Smooth muscle cell (in vitro differentiated cells): ENCODE results near the gene LGI2. TPM values are rescaled to one million over a fixed set of nuclear protein-coding genes. Genes with fewer than 3 reads are reported as not detected.

ENCODE experiments used
- DNase-seq: peaks from one replicate; lab custom pipeline; 2025; ENCODE audit not compliant: unreplicated experiment; lab: John Stamatoyannopoulos, UW
- H2AFZ ChIP-seq: fragments of 200-600 bp; sonication (generic); 2 replicates; pipeline ENCODE4 v1.6.0; 2016; ENCODE audit warnings: antibody characterized with exemption, low read depth, mild to moderate bottlenecking
- H3F3A ChIP-seq: fragments of 200-600 bp; sonication (generic); 2 replicates; pipeline ENCODE4 v1.6.0; 2017; ENCODE audit warnings: antibody characterized with exemption, low read depth
- H3K27ac ChIP-seq: fragments of 200-600 bp; sonication (generic); 2 replicates; pipeline ENCODE4 v1.5.1; 2016; ENCODE audit warnings: low read depth, mild to moderate bottlenecking
- H3K27me3 ChIP-seq: fragments of 200-600 bp; sonication (generic); 2 replicates; pipeline ENCODE4 v1.6.1; 2016; ENCODE audit warnings: low read depth, mild to moderate bottlenecking
- H3K36me3 ChIP-seq: fragments of 200-600 bp; sonication (generic); 2 replicates; pipeline ENCODE4 v1.5.1; 2016; ENCODE audit warnings: low read depth
- H3K4me1 ChIP-seq: fragments of 200-600 bp; sonication (generic); 2 replicates; pipeline ENCODE4 v1.5.1; 2016; ENCODE audit warnings: low read depth
- H3K4me2 ChIP-seq: fragments of 200-600 bp; sonication (generic); 2 replicates; pipeline ENCODE4 v1.6.0; 2016; ENCODE audit warnings: mild to moderate bottlenecking
- H3K4me3 ChIP-seq: fragments of 200-600 bp; sonication (generic); 2 replicates; pipeline ENCODE4 v1.5.1; 2016; ENCODE audit warnings: mild to moderate bottlenecking
- H3K79me2 ChIP-seq: fragments of 200-600 bp; sonication (generic); 2 replicates; pipeline ENCODE4 v1.6.0; 2016; ENCODE audit warnings: low read depth, mild to moderate bottlenecking
- H3K9ac ChIP-seq: fragments of 200-600 bp; sonication (generic); 2 replicates; pipeline ENCODE4 v1.6.0; 2016; ENCODE audit warnings: low read depth
- H3K9me3 ChIP-seq: fragments of 200-600 bp; sonication (generic); replicated peaks from 2 replicates; pipeline ENCODE4 v1.5.1; 2016; ENCODE audit warnings: low read depth
- H4K20me1 ChIP-seq: fragments of 200-600 bp; sonication (generic); 2 replicates; pipeline ENCODE4 v1.6.0; 2016; ENCODE audit warnings: low read depth
- WGBS: methylation state at CpG from one replicate; pipeline ENCODE4 v1.1.7; 2016; ENCODE audit warnings: low lambda C conversion rate; 5-methylcytosine and 5-hydroxymethylcytosine counted together
- polyA plus RNA-seq: library from polyadenylated mRNA; unstranded; fragments of >200 nt; fragmentation: Nextera tagmentation; extraction: Ambion mirVana; gene quantifications from 2 replicates; pipeline ENCODE4 v1.2.1, GENCODE V29; 2016
- total RNA-seq: library from RNA; depleted of rRNA; stranded (reverse); fragments of >200 nt; gene quantifications from 2 replicates; pipeline ENCODE4 v1.2.3, GENCODE V29; 2014
- TF ChIP-seq, protein P1 (sequence below): fragments of 200-600 bp; sonication (generic); IDR thresholded peaks from 2 replicates; pipeline ENCODE4 v1.5.1; 2017; ENCODE audit warnings: borderline replicate concordance, mild to moderate bottlenecking, antibody characterized with exemption; ENCODE audit not compliant: insufficient read depth, poor library complexity, severe bottlenecking

LGI2 gene
- total and polyA plus RNA-seq, 2 experiments from 2014 or later = 3.1 to 9.3 TPM

- no peak overlapping the region for H3K9ac ChIP-seq
- H2AFZ ChIP-seq = no peak overlapping the region
- no peaks in the 10 kb centered on the region for H4K20me1 ChIP-seq
- WGBS = 90% methylated on average over 5 of the region's 5 CpGs
- H3K27me3 ChIP-seq = no peaks in the 10 kb centered on the region
- no peaks in the 10 kb centered on the region for H3K79me2 ChIP-seq
- no peaks in the 10 kb centered on the region for H3K9me3 ChIP-seq
- H3K27ac ChIP-seq = no peak overlapping the region
- H3K4me3 ChIP-seq = no peak overlapping the region
- H3K4me2 ChIP-seq = no peak overlapping the region
- H3K4me1 ChIP-seq = no peaks in the 10 kb centered on the region
- no peak for DNase-seq
- TF ChIP-seq, protein P1, sequence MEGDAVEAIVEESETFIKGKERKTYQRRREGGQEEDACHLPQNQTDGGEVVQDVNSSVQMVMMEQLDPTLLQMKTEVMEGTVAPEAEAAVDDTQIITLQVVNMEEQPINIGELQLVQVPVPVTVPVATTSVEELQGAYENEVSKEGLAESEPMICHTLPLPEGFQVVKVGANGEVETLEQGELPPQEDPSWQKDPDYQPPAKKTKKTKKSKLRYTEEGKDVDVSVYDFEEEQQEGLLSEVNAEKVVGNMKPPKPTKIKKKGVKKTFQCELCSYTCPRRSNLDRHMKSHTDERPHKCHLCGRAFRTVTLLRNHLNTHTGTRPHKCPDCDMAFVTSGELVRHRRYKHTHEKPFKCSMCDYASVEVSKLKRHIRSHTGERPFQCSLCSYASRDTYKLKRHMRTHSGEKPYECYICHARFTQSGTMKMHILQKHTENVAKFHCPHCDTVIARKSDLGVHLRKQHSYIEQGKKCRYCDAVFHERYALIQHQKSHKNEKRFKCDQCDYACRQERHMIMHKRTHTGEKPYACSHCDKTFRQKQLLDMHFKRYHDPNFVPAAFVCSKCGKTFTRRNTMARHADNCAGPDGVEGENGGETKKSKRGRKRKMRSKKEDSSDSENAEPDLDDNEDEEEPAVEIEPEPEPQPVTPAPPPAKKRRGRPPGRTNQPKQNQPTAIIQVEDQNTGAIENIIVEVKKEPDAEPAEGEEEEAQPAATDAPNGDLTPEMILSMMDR = no peak
- no peaks in the 10 kb centered on the region for H3F3A ChIP-seq
- no peaks in the 10 kb centered on the region for H3K36me3 ChIP-seq
These were observed 60.6 kb downstream of the LGI2 start for GRCh38 chr4:24970191-24970590.

DNA sequence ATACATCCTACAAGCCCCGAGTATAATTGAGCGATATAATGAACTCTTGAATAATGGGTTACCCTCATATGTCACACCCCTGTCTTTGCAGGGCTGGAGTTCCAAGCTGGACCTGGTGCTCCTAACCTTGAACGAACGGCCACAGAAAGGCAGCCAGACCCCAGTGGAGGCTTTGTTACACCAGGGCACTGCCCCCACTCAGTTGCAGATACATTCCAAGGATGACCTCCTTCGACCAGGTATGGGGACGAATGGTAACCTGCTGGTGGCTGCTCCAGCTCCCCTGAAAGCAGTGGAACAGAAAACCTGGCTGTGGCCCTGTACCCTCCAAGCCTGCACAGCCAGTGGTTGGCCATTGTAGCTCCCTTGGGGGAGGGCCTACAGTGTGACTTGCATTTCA lies 61.3 kb downstream of the LGI2 start:
- no peaks in the 10 kb centered on the region for H3K79me2 ChIP-seq
- H3K9ac ChIP-seq = no peak overlapping the region
- H3K4me3 ChIP-seq = no peak overlapping the region
- H3K36me3 ChIP-seq = no peaks in the 10 kb centered on the region
- H2AFZ ChIP-seq = no peak overlapping the region
- TF ChIP-seq, protein P1 = no peak
- H3F3A ChIP-seq = no peaks in the 10 kb centered on the region
- H3K4me1 ChIP-seq = no peaks in the 10 kb centered on the region
- H3K9me3 ChIP-seq = no peaks in the 10 kb centered on the region
- H3K27me3 ChIP-seq = no peaks in the 10 kb centered on the region
- 95% methylated on average over 6 of the region's 6 CpGs for WGBS
- no peak overlapping the region for H3K27ac ChIP-seq
- no peak for DNase-seq
- no peak overlapping the region for H3K4me2 ChIP-seq
- no peaks in the 10 kb centered on the region for H4K20me1 ChIP-seq

GRCh38 chr4:24968992-24969391 lies 61.8 kb downstream of the LGI2 start:
- WGBS = 89% methylated on average over 3 of the region's 3 CpGs
- H3K9ac ChIP-seq = no peak overlapping the region
- no peaks in the 10 kb centered on the region for H3K27me3 ChIP-seq
- no peaks in the 10 kb centered on the region for H3F3A ChIP-seq
- DNase-seq = no peak
- no peaks in the 10 kb centered on the region for H4K20me1 ChIP-seq
- H3K4me3 ChIP-seq = no peak overlapping the region
- no peaks in the 10 kb centered on the region for H3K9me3 ChIP-seq
- TF ChIP-seq, protein P1 = no peak
- H3K27ac ChIP-seq = no peak overlapping the region
- H3K4me1 ChIP-seq = no peaks in the 10 kb centered on the region
- H2AFZ ChIP-seq = no peak overlapping the region
- no peak overlapping the region for H3K4me2 ChIP-seq
- H3K36me3 ChIP-seq = no peaks in the 10 kb centered on the region
- H3K79me2 ChIP-seq = no peaks in the 10 kb centered on the region

- no peak overlapping the region for H3K27ac ChIP-seq
- H3K4me1 ChIP-seq = no peaks in the 10 kb centered on the region
- H3K36me3 ChIP-seq = no peaks in the 10 kb centered on the region
- no peaks in the 10 kb centered on the region for H3K9me3 ChIP-seq
- TF ChIP-seq, protein P1 = no peak
- no peaks in the 10 kb centered on the region for H3K79me2 ChIP-seq
- H3K27me3 ChIP-seq = no peaks in the 10 kb centered on the region
- DNase-seq = no peak
- H4K20me1 ChIP-seq = no peaks in the 10 kb centered on the region
- H3K4me2 ChIP-seq = no peak overlapping the region
- no peak overlapping the region for H2AFZ ChIP-seq
- 93% methylated on average over 6 of the region's 6 CpGs for WGBS
- H3K9ac ChIP-seq = no peak overlapping the region
- no peak overlapping the region for H3K4me3 ChIP-seq
- no peaks in the 10 kb centered on the region for H3F3A ChIP-seq
These were observed 62.5 kb downstream of the LGI2 start for GRCh38 chr4:24968278-24968677.
